ENCODE data around the gene TAX1BP1.

Gene TAX1BP1

GRCh38 chr7:27771111-27771510 lies 31.1 kb downstream of the TAX1BP1 start:
- TF ChIP-seq, protein P1, sequence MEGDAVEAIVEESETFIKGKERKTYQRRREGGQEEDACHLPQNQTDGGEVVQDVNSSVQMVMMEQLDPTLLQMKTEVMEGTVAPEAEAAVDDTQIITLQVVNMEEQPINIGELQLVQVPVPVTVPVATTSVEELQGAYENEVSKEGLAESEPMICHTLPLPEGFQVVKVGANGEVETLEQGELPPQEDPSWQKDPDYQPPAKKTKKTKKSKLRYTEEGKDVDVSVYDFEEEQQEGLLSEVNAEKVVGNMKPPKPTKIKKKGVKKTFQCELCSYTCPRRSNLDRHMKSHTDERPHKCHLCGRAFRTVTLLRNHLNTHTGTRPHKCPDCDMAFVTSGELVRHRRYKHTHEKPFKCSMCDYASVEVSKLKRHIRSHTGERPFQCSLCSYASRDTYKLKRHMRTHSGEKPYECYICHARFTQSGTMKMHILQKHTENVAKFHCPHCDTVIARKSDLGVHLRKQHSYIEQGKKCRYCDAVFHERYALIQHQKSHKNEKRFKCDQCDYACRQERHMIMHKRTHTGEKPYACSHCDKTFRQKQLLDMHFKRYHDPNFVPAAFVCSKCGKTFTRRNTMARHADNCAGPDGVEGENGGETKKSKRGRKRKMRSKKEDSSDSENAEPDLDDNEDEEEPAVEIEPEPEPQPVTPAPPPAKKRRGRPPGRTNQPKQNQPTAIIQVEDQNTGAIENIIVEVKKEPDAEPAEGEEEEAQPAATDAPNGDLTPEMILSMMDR (IDR thresholded peaks at IDR 0.05; ENCODE audit: low read depth, low read length, missing control alignments) = no peak
- H3K4me3 ChIP-seq (ENCODE audit: low read depth, low read length) = no peak overlapping the region
- DNase-seq (ENCODE audit: low read depth) = no peak
- in situ Hi-C loops (cut with HindIII; ENCODE audit: low sequenced_read_pairs) = no loop called here

DNA sequence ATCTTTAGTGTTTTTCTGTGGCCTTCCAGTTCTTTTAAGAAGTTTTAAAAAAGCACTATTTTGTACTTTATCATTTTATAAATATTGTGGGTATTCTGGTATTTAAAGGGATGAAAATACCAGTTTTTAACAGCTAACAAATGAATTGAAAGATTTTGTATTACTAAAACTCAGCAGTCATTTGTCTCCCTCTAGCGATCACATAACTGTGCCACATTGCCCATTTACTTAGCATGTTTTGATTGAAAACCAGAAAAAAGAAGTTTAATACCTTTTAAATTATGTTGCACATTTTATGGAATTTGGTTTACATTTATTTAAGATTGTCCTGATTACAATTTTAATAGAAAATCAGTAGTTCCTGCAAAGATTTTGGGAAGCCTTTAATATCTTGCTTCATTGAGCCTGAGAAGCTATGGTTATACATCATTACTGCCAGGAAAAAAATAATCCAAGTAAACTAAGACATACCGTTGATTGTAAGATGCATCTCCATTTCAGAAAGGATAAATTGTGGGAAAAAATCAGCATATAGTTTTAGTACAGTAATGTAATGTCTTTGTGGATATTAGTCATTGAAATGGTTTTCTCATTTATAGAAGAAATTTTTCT lies 34.9 kb downstream of the TAX1BP1 start:
- in situ Hi-C loops (cut with HindIII; ENCODE audit: low sequenced_read_pairs) = no loop called here
- TF ChIP-seq, protein P1 (IDR thresholded peaks at IDR 0.05; ENCODE audit: low read depth, low read length, missing control alignments) = peak; percentile 62
- no peak overlapping the region for H3K4me3 ChIP-seq (ENCODE audit: low read depth, low read length)
- peak; percentile 12 for DNase-seq (ENCODE audit: low read depth)

DNA sequence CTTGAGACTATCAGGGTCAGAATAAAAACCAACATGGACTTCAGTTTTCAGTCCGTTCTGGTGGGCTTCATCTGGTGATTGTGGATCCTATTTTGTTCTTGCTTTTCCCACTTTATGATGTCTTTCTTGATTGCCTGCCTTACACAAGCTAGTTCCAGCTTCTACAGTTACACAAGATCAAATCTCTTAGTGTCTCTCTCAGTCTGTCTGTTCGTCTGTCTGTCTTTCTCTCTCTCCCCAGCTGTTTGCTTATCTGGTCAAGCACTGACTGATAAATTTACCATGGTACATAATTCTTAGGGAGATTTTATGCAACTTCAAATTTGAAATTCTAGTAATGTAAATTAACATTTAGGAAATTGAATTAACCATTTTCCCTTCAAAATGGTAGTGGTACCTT lies 35.8 kb downstream of the TAX1BP1 start:
- TF ChIP-seq, protein P1 (IDR thresholded peaks at IDR 0.05; ENCODE audit: low read depth, low read length, missing control alignments) = no peak
- no peak overlapping the region for H3K4me3 ChIP-seq (ENCODE audit: low read depth, low read length)
- no peak for DNase-seq (ENCODE audit: low read depth)
- in situ Hi-C loops (cut with HindIII; ENCODE audit: low sequenced_read_pairs) = no loop called here

DNA sequence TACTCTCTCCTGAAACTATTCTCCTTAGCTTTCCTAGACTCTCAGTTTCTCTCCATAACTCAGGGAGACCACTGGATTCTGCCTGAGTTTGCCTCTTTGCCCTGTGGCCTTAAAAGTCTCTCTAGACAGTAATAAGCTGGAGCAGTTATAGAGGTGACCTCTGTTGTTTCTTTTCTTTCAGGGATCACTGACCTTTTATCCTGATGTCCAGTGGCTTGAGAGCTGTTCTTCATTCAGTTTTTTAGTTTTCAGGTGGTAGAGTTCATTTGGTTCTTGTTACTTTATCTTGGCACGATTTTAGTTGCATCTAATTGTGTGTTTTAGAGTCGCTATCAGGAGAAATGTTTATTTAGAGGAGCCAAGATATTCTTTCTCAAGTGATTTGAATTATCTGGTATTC lies 37.7 kb downstream of the TAX1BP1 start:
- no peak for DNase-seq (ENCODE audit: low read depth)
- in situ Hi-C loops (cut with HindIII; ENCODE audit: low sequenced_read_pairs) = no loop called here
- H3K4me3 ChIP-seq (ENCODE audit: low read depth, low read length) = no peak overlapping the region
- TF ChIP-seq, protein P1 (IDR thresholded peaks at IDR 0.05; ENCODE audit: low read depth, low read length, missing control alignments) = no peak

GRCh38 chr7:27779873-27780272 lies 39.9 kb downstream of the TAX1BP1 start:
- H3K4me3 ChIP-seq (ENCODE audit: low read depth, low read length) = no peak overlapping the region
- no peak for DNase-seq (ENCODE audit: low read depth)
- TF ChIP-seq, protein P1 (IDR thresholded peaks at IDR 0.05; ENCODE audit: low read depth, low read length, missing control alignments) = no peak
- in situ Hi-C loops (cut with HindIII; ENCODE audit: low sequenced_read_pairs) = no loop called here

GRCh38 chr7:27781188-27781587 lies 41.2 kb downstream of the TAX1BP1 start:
- TF ChIP-seq, protein P1 (IDR thresholded peaks at IDR 0.05; ENCODE audit: low read depth, low read length, missing control alignments) = no peak
- no peak overlapping the region for H3K4me3 ChIP-seq (ENCODE audit: low read depth, low read length)
- DNase-seq (ENCODE audit: low read depth) = no peak
- in situ Hi-C loops (cut with HindIII; ENCODE audit: low sequenced_read_pairs) = no loop called here
